Spleen (tissue), 11 donors: ENCODE results near the gene GKN2. TPM values are rescaled to one million over a fixed set of nuclear protein-coding genes. Genes with fewer than 3 reads are reported as not detected.

Experiments
- DNase-seq: peaks from one replicate; pipeline ENCODE4 v3.0.0-alpha.2; 2020
- H3K27ac ChIP-seq, 8 donors: fragments of 200-600 bp; sonication (generic) in 7 of 8; 1 replicate in 4 of 8; 2 replicates in 4 of 8; pipeline versions ENCODE4 v1.5.0 to v1.8.0; 2016 to 2021; ENCODE audit warnings: inconsistent platforms in 4 of 8, mild to moderate bottlenecking in 4 of 8, moderate library complexity in 1 of 8
- H3K27me3 ChIP-seq, 7 donors: fragments of 200-600 bp; sonication (generic) in 6 of 7; replicated peaks in 1 of 7; 1 replicate in 4 of 7; 2 replicates in 3 of 7; pipeline versions ENCODE4 v1.5.0 to v1.8.0; 2016 to 2021; ENCODE audit warnings: inconsistent platforms in 3 of 7, mild to moderate bottlenecking in 1 of 7
- H3K36me3 ChIP-seq, 6 donors: fragments of 200-600 bp; sonication (generic) in 5 of 6; 1 replicate in 4 of 6; 2 replicates in 2 of 6; pipeline versions ENCODE4 v1.5.0 to v1.8.0; 2016 to 2021; ENCODE audit warnings: inconsistent platforms in 2 of 6
- H3K4me1 ChIP-seq, 6 donors: fragments of 200-600 bp; sonication (generic) in 5 of 6; 1 replicate in 3 of 6; 2 replicates in 3 of 6; pipeline versions ENCODE4 v1.5.0 to v1.8.0; 2016 to 2021; ENCODE audit warnings: inconsistent platforms in 3 of 6
- H3K4me3 ChIP-seq, 8 donors: fragments of 200-600 bp; sonication (generic) in 7 of 8; 1 replicate in 4 of 8; 2 replicates in 4 of 8; pipeline versions ENCODE4 v1.5.0 to v1.8.0; 2016 to 2021; ENCODE audit warnings: inconsistent platforms in 4 of 8, mild to moderate bottlenecking in 4 of 8, moderate library complexity in 2 of 8
- H3K9me3 ChIP-seq, 8 donors: fragments of 200-600 bp; sonication (generic) in 7 of 8; 1 replicate in 4 of 8; 2 replicates in 4 of 8; pipeline versions ENCODE4 v1.5.0 to v1.8.0; 2016 to 2021; ENCODE audit warnings: inconsistent platforms in 4 of 8
- POLR2A ChIP-seq, 3 donors: fragments of 450-650 bp; IDR thresholded peaks; one replicate each; pipeline ENCODE4 v1.5.1; 2017; ENCODE audit warnings: antibody characterized with exemption in 3 of 3, mild to moderate bottlenecking in 1 of 3
- POLR2AphosphoS5 ChIP-seq, 3 donors: sonication (generic); formaldehyde crosslinking; IDR thresholded peaks; one replicate each; pipeline ENCODE4 v1.5.1; 2017; ENCODE audit warnings: antibody characterized with exemption in 3 of 3
- WGBS, 5 donors: extraction: QIAGEN DNeasy Blood & Tissue Kit in 3 of 5; methylation state at CpG; one replicate each; pipeline versions ENCODE4 v1.1.5 to v1.1.7; 2013 to 2018; 5-methylcytosine and 5-hydroxymethylcytosine counted together
- intact Hi-C: fragments of 100-400 bp; cut with DNase I; formaldehyde crosslinking; loops from one replicate; pipeline ENCODE4 v1.15.0; 2023; ENCODE audit warnings: low total_unique reads
- polyA plus RNA-seq, 3 donors: library from polyadenylated mRNA; stranded (reverse); fragments of 200-250 nt; gene quantifications; one replicate each; pipeline ENCODE4 v1.2.1, GENCODE V29; 2013
- total RNA-seq, 7 donors: library from RNA; depleted of rRNA in 3 of 7; stranded (reverse); fragments of >200 nt in 3 of 7; fragmentation: NEBNext Ultra II Directional in 4 of 7; extraction: Animal tissue kit (Norgen Biotek cat#: 25700) in 4 of 7; gene quantifications; one replicate each; pipeline versions ENCODE4 v1.1.0 to v1.2.1, GENCODE V29; 2016 to 2021
- TF ChIP-seq, protein P1 (sequence below), 11 experiments: fragments of 200-600 bp in 7 of 11; fragments of 450-650 bp in 4 of 11; sonication (generic) in 4 of 11; IDR thresholded peaks in 8 of 11; conservative IDR thresholded peaks in 3 of 11; 1 replicate in 7 of 11; 2 replicates in 4 of 11; pipeline versions ENCODE4 v1.4.0 to v1.8.0; 2016 to 2021; ENCODE audit warnings: antibody characterized with exemption in 11 of 11, inconsistent platforms in 4 of 11, mild to moderate bottlenecking in 1 of 11
- donor health status: healthy with polysubstance abuse.
- donor health status: DM: no; HTN: no; CAD: no; lungs with moderate emphysema.
- donor health status: DM: no; HTN: no; CAD: no.
- donor health status: Bipolar disorder and iron deficiency.
- donor health status: healthy.
- donor health status: DM: no; HTN: no; CAD: no.
- donor health status: DM: yes; HTN: yes; CAD: no.

Gene GKN2
- total and polyA plus RNA-seq, 10 donors, result 0.12 to 0.26 TPM; not detected in 8

DNA sequence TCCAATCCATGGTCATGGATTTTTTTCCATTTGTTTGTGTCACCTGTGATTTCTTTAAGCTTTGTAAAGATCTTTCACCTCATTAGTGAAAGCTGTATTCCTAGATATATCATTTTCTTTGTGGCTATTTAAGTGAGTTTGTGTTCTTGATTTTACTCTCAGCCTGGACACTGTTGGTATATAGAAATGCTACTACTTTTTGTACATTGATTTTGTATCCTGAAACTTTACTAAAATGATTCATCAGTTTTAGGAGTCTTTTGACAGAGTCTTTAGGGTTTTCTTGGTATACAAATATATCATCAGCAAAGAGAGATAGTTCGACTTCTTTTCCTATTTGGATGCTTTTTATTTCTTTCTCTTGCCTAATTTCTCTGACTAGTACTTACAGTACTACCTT, 12.3 kb downstream of the GKN2 start:
- no peak overlapping the region for H3K27ac ChIP-seq
- intact Hi-C loops, result loop anchor here (10.0 kb wide), 1 partner anchor 364 kb away; no protein-coding TSS in a partner anchor
- DNase-seq, result no peak
- WGBS, 5 donors, result 45 to 85% (median 81%) methylated on average over 1 of the region's 1 CpG
- H3K4me3 ChIP-seq, result no peak overlapping the region
- H3K9me3 ChIP-seq, result peaks cover 0 to 7% (median 1%) of the 10 kb centered on the region in 8 donors
- TF ChIP-seq, protein P1, sequence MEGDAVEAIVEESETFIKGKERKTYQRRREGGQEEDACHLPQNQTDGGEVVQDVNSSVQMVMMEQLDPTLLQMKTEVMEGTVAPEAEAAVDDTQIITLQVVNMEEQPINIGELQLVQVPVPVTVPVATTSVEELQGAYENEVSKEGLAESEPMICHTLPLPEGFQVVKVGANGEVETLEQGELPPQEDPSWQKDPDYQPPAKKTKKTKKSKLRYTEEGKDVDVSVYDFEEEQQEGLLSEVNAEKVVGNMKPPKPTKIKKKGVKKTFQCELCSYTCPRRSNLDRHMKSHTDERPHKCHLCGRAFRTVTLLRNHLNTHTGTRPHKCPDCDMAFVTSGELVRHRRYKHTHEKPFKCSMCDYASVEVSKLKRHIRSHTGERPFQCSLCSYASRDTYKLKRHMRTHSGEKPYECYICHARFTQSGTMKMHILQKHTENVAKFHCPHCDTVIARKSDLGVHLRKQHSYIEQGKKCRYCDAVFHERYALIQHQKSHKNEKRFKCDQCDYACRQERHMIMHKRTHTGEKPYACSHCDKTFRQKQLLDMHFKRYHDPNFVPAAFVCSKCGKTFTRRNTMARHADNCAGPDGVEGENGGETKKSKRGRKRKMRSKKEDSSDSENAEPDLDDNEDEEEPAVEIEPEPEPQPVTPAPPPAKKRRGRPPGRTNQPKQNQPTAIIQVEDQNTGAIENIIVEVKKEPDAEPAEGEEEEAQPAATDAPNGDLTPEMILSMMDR (IDR thresholded peaks at IDR 0.05 in 8 of 11, conservative IDR thresholded peaks at IDR 0.05 in 3 of 11), result no peak
- TF ChIP-seq POLR2A (IDR thresholded peaks at IDR 0.05) (no peak), POLR2AphosphoS5 (IDR thresholded peaks at IDR 0.05) (no peak)
- peaks cover 0 to 18% (median 6%) of the 10 kb centered on the region in 6 donors for H3K4me1 ChIP-seq
- no peaks in the 10 kb centered on the region for H3K36me3 ChIP-seq
- peaks cover 0 to 18% (median 0%) of the 10 kb centered on the region in 7 donors for H3K27me3 ChIP-seq

DNA sequence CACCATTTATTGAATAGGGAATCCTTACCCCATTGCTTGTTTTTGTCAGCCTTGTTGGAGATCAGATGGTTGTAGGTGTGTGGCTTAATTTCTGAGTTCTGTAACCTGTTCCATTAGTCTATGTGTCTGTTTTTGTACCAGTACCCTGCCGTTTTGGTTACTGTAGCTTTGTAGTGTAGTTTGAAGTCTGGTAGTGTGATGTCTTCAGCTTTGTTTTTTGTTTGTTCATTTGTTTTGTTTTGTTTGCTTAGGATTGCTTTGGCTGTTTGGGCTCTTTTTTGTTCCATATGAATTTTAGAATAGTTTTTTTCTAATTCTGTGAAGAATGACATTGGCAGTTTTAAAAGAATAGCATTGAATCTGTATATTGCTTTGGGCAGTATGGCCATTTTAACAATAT, 12.7 kb downstream of the GKN2 start:
- no peak overlapping the region for H3K27ac ChIP-seq
- 89 to 100% (median 93%) methylated on average over 1 of the region's 1 CpG for WGBS, 5 donors
- peaks cover 0 to 18% (median 6%) of the 10 kb centered on the region in 6 donors for H3K4me1 ChIP-seq
- DNase-seq, result no peak
- H3K4me3 ChIP-seq, result no peak overlapping the region
- H3K36me3 ChIP-seq, result no peaks in the 10 kb centered on the region
- TF ChIP-seq, protein P1 (IDR thresholded peaks at IDR 0.05 in 8 of 11, conservative IDR thresholded peaks at IDR 0.05 in 3 of 11), result no peak
- TF ChIP-seq POLR2A (IDR thresholded peaks at IDR 0.05) (no peak), POLR2AphosphoS5 (IDR thresholded peaks at IDR 0.05) (no peak)
- intact Hi-C loops, result loop anchor here (10.0 kb wide), 1 partner anchor 365 kb away; no protein-coding TSS in a partner anchor
- peaks cover 0 to 4% (median 0%) of the 10 kb centered on the region in 8 donors for H3K9me3 ChIP-seq
- peaks cover 0 to 18% (median 0%) of the 10 kb centered on the region in 7 donors for H3K27me3 ChIP-seq

DNA sequence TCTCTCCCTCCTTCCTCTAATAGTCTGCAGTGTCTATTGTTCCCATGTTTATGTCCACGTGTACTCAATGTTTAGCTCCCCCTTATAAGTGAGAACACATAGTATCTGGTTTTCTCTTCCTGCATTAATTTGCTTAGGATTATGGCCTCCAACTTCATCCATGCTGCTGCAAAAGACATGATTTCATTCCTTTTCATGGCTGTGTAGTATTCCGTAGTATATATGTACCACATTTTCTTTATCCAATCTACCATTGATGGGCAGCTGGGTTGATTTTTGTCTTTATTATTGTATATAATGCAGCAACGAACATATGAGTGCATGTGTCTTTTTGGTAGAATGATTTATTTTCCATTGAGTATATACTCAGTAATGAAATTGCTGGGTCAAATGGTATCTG, 13.8 kb downstream of the GKN2 start:
- H3K27ac ChIP-seq, result no peak overlapping the region
- no peak for DNase-seq
- 89 to 98% (median 94%) methylated on average over 3 of the region's 3 CpGs for WGBS, 5 donors
- intact Hi-C loops, result no loop called here
- H3K9me3 ChIP-seq, result peaks cover 0 to 4% (median 0%) of the 10 kb centered on the region in 8 donors
- peaks cover 0 to 18% (median 6%) of the 10 kb centered on the region in 6 donors for H3K4me1 ChIP-seq
- H3K4me3 ChIP-seq, result no peak overlapping the region
- H3K36me3 ChIP-seq, result no peaks in the 10 kb centered on the region
- peaks cover 0 to 14% (median 0%) of the 10 kb centered on the region in 7 donors for H3K27me3 ChIP-seq
- TF ChIP-seq POLR2A (IDR thresholded peaks at IDR 0.05), result no peak
- no peak for TF ChIP-seq POLR2AphosphoS5 (IDR thresholded peaks at IDR 0.05)
- TF ChIP-seq, protein P1 (IDR thresholded peaks at IDR 0.05 in 8 of 11, conservative IDR thresholded peaks at IDR 0.05 in 3 of 11), result no peak

DNA sequence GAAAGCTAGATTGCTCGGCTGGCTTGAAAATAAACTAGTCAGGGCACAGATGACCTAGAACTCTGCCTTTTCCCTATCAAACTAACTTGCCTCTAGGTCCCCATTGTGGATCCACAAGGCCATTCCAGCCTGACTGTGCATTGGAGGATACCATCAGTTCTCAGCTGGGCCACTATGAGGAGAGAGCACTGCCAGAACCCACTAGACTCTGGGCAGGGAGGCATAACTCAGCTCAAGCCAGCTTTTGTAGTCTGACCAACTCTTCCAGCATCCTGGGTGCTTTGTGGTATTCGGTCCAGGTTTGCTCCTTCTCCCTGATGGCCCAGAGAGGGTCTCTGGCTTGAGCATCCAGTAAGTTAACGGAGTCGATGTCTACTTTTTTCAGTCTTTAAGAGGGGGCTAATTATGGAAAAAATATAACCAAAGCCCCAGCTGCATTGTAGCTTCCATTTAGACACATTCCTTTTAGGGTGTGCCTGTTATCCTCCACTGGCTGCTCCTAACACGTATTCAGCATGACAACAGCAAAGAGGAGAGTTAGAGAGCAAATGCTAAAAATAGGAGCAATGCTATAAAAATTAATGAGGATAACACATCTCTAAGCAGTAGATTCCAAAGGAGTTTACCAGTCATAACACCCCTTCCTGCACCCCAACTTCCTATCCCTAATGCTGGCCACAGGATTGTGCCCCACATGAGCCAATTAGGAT, 15.2 kb downstream of the GKN2 start:
- Histone ChIP-seq H3K4me3 (no peak overlapping the region), H3K9me3 (peaks cover 0 to 4% (median 0%) of the 10 kb centered on the region in 8 donors), H3K36me3 (no peaks in the 10 kb centered on the region), H3K27me3 (peaks cover 0 to 2% (median 0%) of the 10 kb centered on the region in 7 donors), H3K4me1 (peaks cover 0 to 11% (median 3%) of the 10 kb centered on the region in 6 donors), H3K27ac (no peak overlapping the region)
- no peak for DNase-seq
- WGBS, 5 donors, result 83 to 90% (median 88%) methylated on average over 5 of the region's 5 CpGs
- intact Hi-C loops, result no loop called here
- TF ChIP-seq, protein P1 (IDR thresholded peaks at IDR 0.05 in 8 of 11, conservative IDR thresholded peaks at IDR 0.05 in 3 of 11), result no peak
- TF ChIP-seq POLR2A (IDR thresholded peaks at IDR 0.05) (no peak), POLR2AphosphoS5 (IDR thresholded peaks at IDR 0.05) (no peak)
